ENCODE data around the gene SSR1.

The SSR1 gene

GRCh38 chr6:7258231-7258763, 54.7 kb downstream of the SSR1 start:
- no peak for DNase-seq (ENCODE audit: low spot score)

- no peak for DNase-seq (ENCODE audit: low spot score)
Measured at GRCh38 chr6:7257521-7258230, 55.3 kb downstream of the SSR1 start.

- DNase-seq (ENCODE audit: low spot score): no peak
Measured at GRCh38 chr6:7256785-7257184, 56.2 kb downstream of the SSR1 start.

DNA sequence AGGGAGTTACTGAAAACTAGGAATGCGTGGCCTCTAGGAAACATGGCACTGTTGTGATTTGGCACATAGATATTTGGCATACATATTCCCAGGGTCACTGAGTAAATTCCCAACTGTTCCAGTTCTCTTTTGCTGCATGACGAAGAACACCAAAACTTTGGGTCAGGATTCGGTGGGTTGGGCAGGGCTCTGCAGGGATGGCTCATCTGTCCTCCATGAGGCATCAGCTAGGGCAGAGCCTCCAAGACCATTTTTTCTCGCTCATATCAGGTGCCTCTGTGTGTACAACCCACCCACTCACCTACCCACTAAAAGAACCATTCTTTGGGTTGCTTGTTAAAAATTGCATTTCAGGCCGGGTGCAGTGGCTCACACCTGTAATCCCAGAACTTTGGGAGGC, 57.1 kb downstream of the SSR1 start:
- DNase-seq (ENCODE audit: low spot score): no peak

- no peak for DNase-seq (ENCODE audit: low spot score)
Measured at GRCh38 chr6:7254980-7255835, 57.8 kb downstream of the SSR1 start.

- DNase-seq (ENCODE audit: low spot score): no peak
Measured at GRCh38 chr6:7252390-7252789, 60.6 kb downstream of the SSR1 start.

GRCh38 chr6:7251646-7252260, 61.2 kb downstream of the SSR1 start:
- DNase-seq (ENCODE audit: low spot score): no peak

GRCh38 chr6:7250812-7251211, 62.2 kb downstream of the SSR1 start:
- DNase-seq (ENCODE audit: low spot score): no peak

DNA sequence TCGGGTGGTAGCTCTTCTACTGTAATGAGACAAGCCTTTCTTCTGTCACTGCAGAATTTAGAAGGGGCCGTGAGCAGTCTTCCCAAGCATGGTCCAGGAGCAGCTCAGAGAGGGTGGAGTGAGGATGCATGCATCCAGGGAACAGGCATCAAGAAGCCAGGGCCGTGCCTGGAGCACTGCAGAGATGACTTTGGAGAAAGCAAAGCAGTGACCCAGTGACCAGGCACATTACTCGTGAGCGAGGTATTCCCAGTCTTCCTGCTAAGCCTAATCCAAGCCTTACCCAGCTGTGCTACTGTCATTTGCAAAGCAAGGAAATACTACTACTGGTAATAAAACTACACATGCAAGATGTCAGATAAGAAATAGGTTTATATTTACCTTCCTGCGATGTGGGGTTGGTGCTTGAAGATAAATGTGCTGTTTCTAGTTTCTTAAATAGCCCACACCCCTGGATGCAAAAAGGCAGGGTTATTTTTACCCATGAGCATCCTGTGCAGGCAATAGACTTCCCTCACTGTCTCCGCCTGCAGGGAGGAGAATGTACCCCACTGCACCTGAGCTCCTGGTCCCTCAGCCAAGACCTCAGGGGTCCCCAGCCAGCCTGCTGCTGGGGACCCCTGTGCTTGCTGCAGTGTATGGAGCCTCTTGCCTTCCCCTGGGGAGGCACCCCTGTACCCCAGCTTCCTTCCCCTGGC, 62.9 kb downstream of the SSR1 start:
- DNase-seq (ENCODE audit: low spot score): peak; percentile 24

- no peak for DNase-seq (ENCODE audit: low spot score)
Measured at GRCh38 chr6:7249391-7249790, 63.6 kb downstream of the SSR1 start.

DNA sequence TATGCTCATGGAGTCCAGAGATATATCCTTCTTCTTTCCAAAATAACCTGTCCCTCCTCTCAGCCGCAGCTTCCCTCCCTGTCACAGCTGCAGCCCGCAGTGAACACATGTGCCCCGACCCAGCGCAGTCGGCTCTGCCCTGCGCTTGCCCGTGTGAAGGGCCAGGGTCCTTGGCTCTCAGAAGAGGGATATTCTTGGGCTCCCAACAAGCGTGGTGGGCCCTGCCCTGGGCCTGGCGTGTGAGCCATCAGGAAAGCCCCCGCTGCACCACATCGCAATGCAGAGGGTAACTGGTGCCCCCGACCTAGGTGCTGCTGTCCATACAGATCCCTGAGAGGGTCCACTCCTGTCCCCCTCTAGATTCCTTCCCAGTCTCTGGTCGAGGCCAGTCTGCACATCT, 65.2 kb downstream of the SSR1 start:
- DNase-seq (ENCODE audit: low spot score): no peak

- no peak for DNase-seq (ENCODE audit: low spot score)
Measured at GRCh38 chr6:7247179-7247456, 65.9 kb downstream of the SSR1 start.

GRCh38 chr6:7246401-7247178, 66.4 kb downstream of the SSR1 start:
- DNase-seq (ENCODE audit: low spot score): no peak

DNA sequence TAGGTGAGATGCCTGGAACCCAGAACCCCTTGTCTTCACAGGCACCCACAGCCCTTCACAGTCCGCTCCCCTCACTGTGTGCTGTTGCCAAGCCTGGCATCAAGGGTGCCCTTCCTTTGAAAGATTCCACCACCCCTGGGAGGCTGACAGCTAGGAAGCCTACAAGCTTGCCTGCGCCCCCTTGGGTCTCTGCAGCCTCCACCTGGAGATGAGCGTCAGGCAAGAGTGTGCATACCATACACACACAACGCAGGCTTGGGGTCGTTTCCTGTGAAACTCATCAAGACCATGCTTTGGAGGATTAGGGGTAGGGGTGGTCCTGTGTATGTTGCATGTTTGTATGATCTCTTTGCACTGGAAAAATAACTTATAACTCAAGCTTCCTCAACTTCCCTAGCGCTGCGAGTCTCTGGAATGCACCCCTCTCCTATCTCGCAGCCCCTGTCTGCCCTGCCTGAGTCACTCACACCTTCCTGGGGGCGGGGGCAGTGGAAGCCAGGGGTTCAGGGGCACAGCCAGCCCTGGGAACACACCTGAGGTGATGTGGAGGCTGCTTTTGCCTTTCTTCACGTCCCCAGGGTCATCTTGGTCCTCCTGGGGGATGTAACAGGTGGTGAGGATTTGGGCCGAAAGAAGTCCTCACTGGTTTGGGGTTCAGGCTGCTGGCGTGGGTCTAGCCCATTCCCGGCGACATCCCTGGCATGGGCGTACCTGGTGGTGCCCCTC, 67.2 kb downstream of the SSR1 start:
- no peak for DNase-seq (ENCODE audit: low spot score)

- peak; percentile 68 for DNase-seq (ENCODE audit: low spot score)
Measured at GRCh38 chr6:7243179-7243981, 69.6 kb downstream of the SSR1 start.

- DNase-seq (ENCODE audit: low spot score): no peak
Measured at GRCh38 chr6:7242835-7243178, 70.2 kb downstream of the SSR1 start.

- DNase-seq (ENCODE audit: low spot score): no peak
Measured at GRCh38 chr6:7241709-7242645, 71.0 kb downstream of the SSR1 start.

DNA sequence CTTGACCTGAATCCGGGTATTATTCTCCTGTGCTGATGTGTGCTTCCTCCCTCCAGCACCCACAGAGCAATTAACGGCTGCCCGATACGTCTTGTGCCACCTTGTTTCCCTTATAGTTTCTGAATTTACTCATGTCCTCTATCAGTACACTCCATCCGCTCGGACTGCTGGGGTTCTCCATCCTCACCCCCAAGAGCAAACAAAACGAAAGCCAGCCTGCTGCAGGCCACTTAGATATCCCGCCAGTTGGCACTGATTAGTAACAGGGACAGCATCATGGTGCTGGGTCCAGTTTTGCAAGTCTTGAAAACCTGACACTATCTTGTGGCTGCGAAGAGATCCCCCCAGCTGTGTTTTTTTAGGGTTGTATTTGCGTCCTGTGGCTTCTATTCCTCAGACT, 71.8 kb downstream of the SSR1 start:
- DNase-seq (ENCODE audit: low spot score): no peak

DNA sequence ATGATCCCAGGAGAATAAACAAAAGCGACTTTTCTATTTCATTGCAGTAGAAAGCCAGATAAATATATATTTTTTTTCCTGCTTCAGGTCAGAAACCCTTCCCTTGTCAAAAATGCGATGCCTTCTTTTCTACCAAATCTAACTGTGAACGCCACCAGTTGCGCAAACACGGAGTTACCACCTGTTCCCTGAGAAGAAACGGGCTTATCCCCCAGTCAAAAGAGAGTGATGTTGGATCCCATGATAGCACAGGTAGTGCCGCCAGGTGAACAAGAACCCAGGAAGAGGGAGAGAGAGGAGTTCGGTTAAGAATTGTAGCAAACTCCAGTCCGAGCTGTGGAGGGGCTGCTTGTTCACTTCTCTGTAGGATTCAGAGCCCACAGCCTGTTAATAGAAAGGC, 72.6 kb downstream of the SSR1 start:
- DNase-seq (ENCODE audit: low spot score): no peak
